HepG2 (cell line): ENCODE data around the gene SLC35F3. TPM values are rescaled to one million over a fixed set of nuclear protein-coding genes. Genes with fewer than 3 reads are reported as not detected.

Source experiments
- ATAC-seq: fragments of 200-7000 bp; cut with Tn5 transposase; 3 replicates; pipeline ENCODE4 v1.9.1; 2020; ENCODE audit warnings: mild to moderate bottlenecking, moderate library complexity
- BruUV-seq: library from RNA; stranded (reverse); fragments of 400-500 nt; replicated peaks from 2 replicates; lab custom pipeline; 2021; lab: Mats Ljungman, UMichigan
- CTCF ChIA-PET: fragments of 300-600 bp; formaldehyde crosslinking; extraction: SDS; loops from one replicate; lab custom pipeline; 2021; ENCODE audit warnings: low total read pairs, inconsistent platforms, low intra/inter-chr PET ratio; lab: Yijun Ruan, JAX
- POLR2A ChIA-PET: fragments of 350-600 bp; sonication (Branson Sonifier 250); formaldehyde crosslinking; loops from one replicate; lab custom pipeline; 2020; ENCODE audit warnings: antibody characterized with exemption, inconsistent platforms; lab: Yijun Ruan, JAX
- DNase-seq: peaks from one replicate; pipeline ENCODE4 v3.0.0-alpha.2; 2015; ENCODE audit warnings: low spot score
- FAIRE-seq: peaks from 3 replicates; lab custom pipeline; 2011; peaks lifted over from hg19 to GRCh38; lab: Jason Lieb, UNC
- H2AFZ ChIP-seq: one replicate; pipeline ENCODE4 v1.6.1; 2011; ENCODE audit warnings: low read length, inconsistent platforms
- H3K27ac ChIP-seq: fragments of 300-600 bp; 3 replicates; pipeline ENCODE4 v1.8.0; 2011; ENCODE audit warnings: mixed run types, mild to moderate bottlenecking, mixed read lengths, low read length, inconsistent platforms; ENCODE audit not compliant: insufficient read depth; ENCODE audit errors: extremely low read length
- H3K27me3 ChIP-seq, 2 experiments: fragments of 200-600 bp in 1 of 2; 2 replicates in 1 of 2; 3 replicates in 1 of 2; pipeline versions ENCODE4 v1.6.0 to v1.8.0; 2011; ENCODE audit warnings: low read length in 2 of 2, mild to moderate bottlenecking in 2 of 2, moderate library complexity in 2 of 2, inconsistent platforms in 1 of 2; ENCODE audit not compliant: insufficient read depth in 2 of 2, control insufficient read depth in 1 of 2
- H3K36me3 ChIP-seq, 2 experiments: fragments of 200-600 bp in 1 of 2; replicated peaks in 1 of 2; 2 replicates in 1 of 2; 3 replicates in 1 of 2; pipeline versions ENCODE4 v1.5.1 to v1.8.0; 2011; ENCODE audit warnings: low read length in 2 of 2, inconsistent platforms in 1 of 2; ENCODE audit not compliant: insufficient read depth in 2 of 2, control insufficient read depth in 1 of 2
- H3K4me1 ChIP-seq: 2 replicates; pipeline ENCODE4 v1.5.1; 2012; ENCODE audit warnings: low read length, inconsistent platforms; ENCODE audit not compliant: insufficient read depth
- H3K4me2 ChIP-seq: 2 replicates; pipeline ENCODE4 v1.6.0; 2011; ENCODE audit warnings: low read depth, low read length, inconsistent platforms
- H3K4me3 ChIP-seq, 3 experiments: fragments of 200-600 bp in 1 of 3; sonication (generic), shearing (Covaris generic) in 1 of 3; replicated peaks in 1 of 3; 2 replicates each; pipeline ENCODE4 v1.5.1; 2011 to 2016; ENCODE audit warnings: low read length in 3 of 3, inconsistent platforms in 2 of 3, low read depth in 2 of 3, mild to moderate bottlenecking in 2 of 3, control low read depth in 1 of 3, mixed read lengths in 1 of 3; ENCODE audit not compliant: insufficient read depth in 1 of 3
- H3K79me2 ChIP-seq: one replicate; pipeline ENCODE4 v1.6.1; 2011; ENCODE audit warnings: low read length, inconsistent platforms; ENCODE audit not compliant: insufficient read depth
- H3K9ac ChIP-seq: 2 replicates; pipeline ENCODE4 v1.6.0; 2011; ENCODE audit warnings: mild to moderate bottlenecking, low read depth, low read length, inconsistent platforms; ENCODE audit not compliant: insufficient read depth
- H3K9me3 ChIP-seq: 2 replicates; pipeline ENCODE4 v1.5.1; 2012; ENCODE audit warnings: mild to moderate bottlenecking, low read length
- H4K20me1 ChIP-seq: 2 replicates; pipeline ENCODE4 v1.6.0; 2011; ENCODE audit warnings: inconsistent platforms, mild to moderate bottlenecking, low read length, moderate library complexity; ENCODE audit not compliant: insufficient read depth
- XRCC5 ChIP-seq: fragments of 200-400 bp; formaldehyde crosslinking; optimal IDR thresholded peaks from 2 replicates; pipeline ENCODE3; 2017; ENCODE audit warnings: mild to moderate bottlenecking, low read length
- ZFX ChIP-seq: sonication (generic); formaldehyde crosslinking; IDR thresholded peaks from 2 replicates; pipeline ENCODE4 v1.4.0; 2020; ENCODE audit warnings: mild to moderate bottlenecking, low read depth, missing genetic modification reagents, moderate library complexity
- ZNF318 ChIP-seq: sonication (generic); formaldehyde crosslinking; IDR thresholded peaks from 2 replicates; pipeline ENCODE4 v1.4.0; 2020; ENCODE audit warnings: mild to moderate bottlenecking, missing genetic modification reagents
- ZNF614 ChIP-seq: IDR thresholded peaks from 2 replicates; pipeline ENCODE4 v1.6.1; 2018; ENCODE audit warnings: missing biosample characterization, missing genetic modification reagents, inconsistent platforms, borderline replicate concordance
- ZNF75D ChIP-seq: sonication (generic); formaldehyde crosslinking; IDR thresholded peaks from 2 replicates; pipeline ENCODE4 v1.8.1; 2023; ENCODE audit warnings: missing genetic modification reagents, mild to moderate bottlenecking, borderline replicate concordance
- WGBS: methylation state at CpG from one replicate; pipeline ENCODE4 v1.1.6; 2017; ENCODE audit warnings: low lambda C conversion rate; 5-methylcytosine and 5-hydroxymethylcytosine counted together
- in situ Hi-C: cut with HindIII; loops from 2 replicates; pipeline ENCODE4 v1.10.0; 2017; ENCODE audit warnings: low pct_unique_long_range_greater_than_20kb; ENCODE audit not compliant: extremely low pct_ligation_motif_present
- intact Hi-C: fragments of 100-400 bp; cut with micrococcal nuclease; formaldehyde crosslinking; loops from one replicate; pipeline ENCODE4 v1.10.0; 2022; ENCODE audit not compliant: unreplicated experiment
- polyA plus RNA-seq, 8 experiments: library from polyadenylated mRNA; depleted of rRNA in 3 of 8; stranded (reverse) in 7 of 8; unstranded in 1 of 8; fragments of >200 nt; fragmentation: Illumina TruSeq in 4 of 8; extraction: Trizol in 4 of 8; gene quantifications; 2 replicates each; pipeline versions ENCODE4 v1.2.1 to v1.2.3, GENCODE V29; 2011 to 2016; ENCODE audit warnings: low read depth in 4 of 8, missing spikeins in 1 of 8, mixed read lengths in 1 of 8; ENCODE audit not compliant: insufficient read depth in 1 of 8
- total RNA-seq, 5 experiments: library from RNA; depleted of rRNA; stranded (reverse); fragments of >200 nt; fragmentation: Illumina TruSeq; extraction: Trizol; gene quantifications; 2 replicates each; pipeline ENCODE4 v1.2.3, GENCODE V29; 2016; ENCODE audit warnings: low read depth in 1 of 5

Gene SLC35F3
- total and polyA plus RNA-seq, 2 of the 13 experiments (the other 11 are each of a cell fraction or from before 2014, with no cell fraction given): not detected

- BruUV-seq: no TSS peak
- WGBS: 90% methylated on average over 4 of the region's 13 CpGs
- Histone ChIP-seq H3K27me3 (peaks cover 0 to 13% of the 10 kb centered on the region in 2 experiments; a peak in 1 of 5 replicates), H2AFZ (no peak overlapping the region), H3K4me3 (no peak overlapping the region), H3K9me3 (no peaks in the 10 kb centered on the region), H3K4me2 (no peak overlapping the region), H3K36me3 (no peaks in the 10 kb centered on the region), H3K9ac (no peak overlapping the region), H3K4me1 (peaks cover 28% of the 10 kb centered on the region), H4K20me1 (no peaks in the 10 kb centered on the region), H3K27ac (no peak overlapping the region)
- in situ Hi-C loops (no loop called here), intact Hi-C loops (no loop called here)
- ChIA-PET POLR2A (no interaction called here), CTCF (no interaction called here)
- FAIRE-seq (no peak), DNase-seq (no peak), ATAC-seq (no peak)
- peak; percentile 0 for TF ChIP-seq XRCC5
- no peak for TF ChIP-seq ZNF614 (CRISPR knock-in tag)
- TF ChIP-seq ZFX: no peak
- no peak for TF ChIP-seq ZNF75D (CRISPR knock-in tag)
- TF ChIP-seq ZNF318 (CRISPR knock-in tag): no peak
- TF ChIP-seq, all 625 proteins: peak for 1
- no peaks in the 10 kb centered on the region for H3K79me2 ChIP-seq
Observed at GRCh38 chr1:234231893-234232276, 327.4 kb downstream of the SLC35F3 start.
